Mesodermal cell (in vitro differentiated cells): Measurements from ENCODE around the gene PACS2.

ENCODE experiments used
- H3K27ac ChIP-seq: 2 replicates; pipeline ENCODE4 v1.7.0; 2013; ENCODE audit warnings: mild to moderate bottlenecking, low read depth, low read length, moderate library complexity; ENCODE audit not compliant: severe bottlenecking
- H3K36me3 ChIP-seq: 2 replicates; pipeline ENCODE4 v1.7.1; 2013; ENCODE audit warnings: mild to moderate bottlenecking, low read length, moderate library complexity; ENCODE audit not compliant: control insufficient read depth, insufficient read depth
- H3K4me1 ChIP-seq: one replicate; pipeline ENCODE4 v1.7.1; 2013; ENCODE audit warnings: mild to moderate bottlenecking, low read length; ENCODE audit not compliant: insufficient read depth, control insufficient read depth, poor library complexity, severe bottlenecking
- H3K4me3 ChIP-seq: 2 replicates; pipeline ENCODE4 v1.7.0; 2013; ENCODE audit warnings: low read length, control low read depth, mild to moderate bottlenecking; ENCODE audit not compliant: insufficient read depth, poor library complexity, severe bottlenecking; ENCODE audit errors: extremely low read depth
- H3K9me3 ChIP-seq: 2 replicates; pipeline ENCODE4 v1.7.1; 2013; ENCODE audit warnings: mild to moderate bottlenecking, low read length, moderate library complexity; ENCODE audit not compliant: control insufficient read depth
- WGBS, 2 experiments: methylation state at CpG; one replicate each; pipeline ENCODE4 v1.1.5; 2013; ENCODE audit warnings: missing lambda C conversion rate in 2 of 2; ENCODE audit not compliant: insufficient coverage in 2 of 2; 5-methylcytosine and 5-hydroxymethylcytosine counted together

PACS2 gene

GRCh38 chr14:105430042-105430441 lies 115.5 kb downstream of the PACS2 start:
- peaks cover 62% of the 10 kb centered on the region for H3K36me3 ChIP-seq
- H3K4me3 ChIP-seq = no peak overlapping the region
- 100% methylated on average over 3 to 4 of the region's 6 CpGs for WGBS, 2 experiments
- peaks cover 2% of the 10 kb centered on the region for H3K4me1 ChIP-seq
- no peak overlapping the region for H3K27ac ChIP-seq
- peaks cover 9% of the 10 kb centered on the region for H3K9me3 ChIP-seq

DNA sequence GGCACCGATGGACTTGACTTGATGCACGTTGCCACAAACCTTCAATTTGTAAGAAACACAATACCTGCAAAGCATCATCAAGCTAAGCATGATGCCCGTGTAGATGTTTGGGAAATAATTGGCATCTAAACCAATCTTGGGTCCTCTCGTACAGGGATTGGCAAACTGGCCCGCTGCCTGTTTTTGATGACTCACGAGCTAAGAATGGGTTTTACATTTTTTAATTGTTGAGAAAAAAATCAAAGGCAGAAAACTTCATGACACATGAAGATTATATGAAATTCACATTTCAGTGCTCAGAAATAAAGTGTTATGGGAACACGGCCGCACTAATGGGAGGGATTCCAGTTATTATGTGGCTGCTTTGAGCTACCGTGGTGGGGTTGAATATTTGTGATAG lies 116.0 kb downstream of the PACS2 start:
- Histone ChIP-seq H3K4me1 (peaks cover 2% of the 10 kb centered on the region), H3K27ac (no peak overlapping the region), H3K9me3 (peaks cover 9% of the 10 kb centered on the region), H3K36me3 (peaks cover 59% of the 10 kb centered on the region), H3K4me3 (no peak overlapping the region)
- 80% methylated on average over 5 of the region's 9 CpGs; no CpG with 5 or more reads in 1 of the 2 experiments for WGBS, 2 experiments

- Histone ChIP-seq H3K4me3 (no peak overlapping the region), H3K4me1 (peaks cover 2% of the 10 kb centered on the region), H3K9me3 (peaks cover 7% of the 10 kb centered on the region), H3K27ac (no peak overlapping the region), H3K36me3 (peaks cover 56% of the 10 kb centered on the region)
- 100% methylated on average over 1 of the region's 1 CpG; no CpG with 5 or more reads in 1 of the 2 experiments for WGBS, 2 experiments
Observed at GRCh38 chr14:105431256-105431655, 116.7 kb downstream of the PACS2 start.

- 95% methylated on average over 11 of the region's 12 CpGs for WGBS, 2 experiments
- H3K36me3 ChIP-seq = peaks cover 55% of the 10 kb centered on the region
- H3K9me3 ChIP-seq = no peaks in the 10 kb centered on the region
- H3K27ac ChIP-seq = no peak overlapping the region
- H3K4me1 ChIP-seq = peaks cover 2% of the 10 kb centered on the region
- no peak overlapping the region for H3K4me3 ChIP-seq
Observed at GRCh38 chr14:105432657-105433056, 118.1 kb downstream of the PACS2 start.

GRCh38 chr14:105433161-105433605 lies 118.6 kb downstream of the PACS2 start:
- no peak overlapping the region for H3K4me3 ChIP-seq
- peaks cover 56% of the 10 kb centered on the region for H3K36me3 ChIP-seq
- no peaks in the 10 kb centered on the region for H3K9me3 ChIP-seq
- H3K4me1 ChIP-seq = peaks cover 2% of the 10 kb centered on the region
- H3K27ac ChIP-seq = no peak overlapping the region
- WGBS, 2 experiments = 90 to 93% methylated on average over 16 to 17 of the region's 17 CpGs

GRCh38 chr14:105436402-105436801 lies 121.9 kb downstream of the PACS2 start:
- no peak overlapping the region for H3K27ac ChIP-seq
- no peaks in the 10 kb centered on the region for H3K9me3 ChIP-seq
- WGBS, 2 experiments = 93 to 100% methylated on average over 11 to 12 of the region's 12 CpGs
- H3K36me3 ChIP-seq = peaks cover 54% of the 10 kb centered on the region
- H3K4me3 ChIP-seq = no peak overlapping the region
- H3K4me1 ChIP-seq = peaks cover 2% of the 10 kb centered on the region

- peaks cover 54% of the 10 kb centered on the region for H3K36me3 ChIP-seq
- no peak overlapping the region for H3K27ac ChIP-seq
- peaks cover 2% of the 10 kb centered on the region for H3K4me1 ChIP-seq
- 92 to 98% methylated on average over 30 to 31 of the region's 31 CpGs for WGBS, 2 experiments
- H3K4me3 ChIP-seq = no peak overlapping the region
- no peaks in the 10 kb centered on the region for H3K9me3 ChIP-seq
Observed at GRCh38 chr14:105436891-105437722, 122.6 kb downstream of the PACS2 start.

- WGBS, 2 experiments = 94 to 96% methylated on average over 14 to 15 of the region's 18 CpGs
- Histone ChIP-seq H3K4me3 (no peak overlapping the region), H3K36me3 (peaks cover 59% of the 10 kb centered on the region), H3K9me3 (no peaks in the 10 kb centered on the region), H3K27ac (no peak overlapping the region), H3K4me1 (peaks cover 2% of the 10 kb centered on the region)
Observed at GRCh38 chr14:105437723-105438500, 123.4 kb downstream of the PACS2 start.

GRCh38 chr14:105439179-105439578 lies 124.6 kb downstream of the PACS2 start:
- H3K27ac ChIP-seq = no peak overlapping the region
- H3K9me3 ChIP-seq = no peaks in the 10 kb centered on the region
- WGBS, 2 experiments = 91 to 99% methylated on average over 8 to 9 of the region's 11 CpGs
- no peaks in the 10 kb centered on the region for H3K4me1 ChIP-seq
- peaks cover 61% of the 10 kb centered on the region for H3K36me3 ChIP-seq
- no peak overlapping the region for H3K4me3 ChIP-seq

DNA sequence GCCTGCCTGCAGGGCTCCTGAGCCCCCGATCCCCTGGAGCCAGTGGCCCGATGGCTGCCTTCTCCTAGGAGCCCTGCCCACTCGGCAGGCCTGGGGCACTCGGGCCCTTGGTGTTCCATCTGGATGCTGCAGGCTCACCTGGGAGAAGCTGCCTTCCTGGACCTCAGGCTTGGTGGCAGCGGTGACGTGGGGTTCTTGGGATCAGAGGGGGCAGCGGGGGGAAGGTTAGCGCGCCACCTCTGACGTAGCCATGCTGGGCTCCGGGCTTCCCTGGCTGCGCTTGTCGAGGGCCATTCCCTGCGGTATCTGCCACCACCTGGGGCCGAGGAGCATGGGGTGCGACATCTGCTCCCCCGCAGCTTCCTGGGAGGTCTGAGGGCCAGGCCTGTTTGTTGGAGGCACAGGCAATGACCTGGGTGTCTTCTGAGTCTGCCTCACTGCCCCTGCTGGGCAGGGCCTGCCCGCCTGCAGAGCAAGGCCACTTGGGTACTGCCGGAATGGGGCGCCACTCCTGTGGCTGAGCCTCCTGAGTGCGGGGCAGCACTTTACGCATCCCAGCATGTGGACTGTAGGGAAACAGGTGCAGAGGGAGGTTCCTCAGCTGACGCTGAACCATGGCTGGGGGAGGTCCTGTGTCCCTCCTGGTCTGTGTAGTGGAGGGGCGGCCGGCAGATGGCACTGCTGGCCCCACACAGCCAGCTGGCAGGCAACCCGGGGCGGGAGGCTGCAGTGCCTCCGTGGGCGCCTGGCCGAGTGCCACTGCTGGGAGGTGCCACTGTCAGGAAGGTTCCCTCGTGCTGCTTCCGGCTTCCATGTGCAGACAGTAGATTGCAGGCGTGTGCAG lies 125.4 kb downstream of the PACS2 start:
- 93 to 94% methylated on average over 31 to 33 of the region's 33 CpGs for WGBS, 2 experiments
- no peaks in the 10 kb centered on the region for H3K4me1 ChIP-seq
- H3K4me3 ChIP-seq = no peak overlapping the region
- H3K9me3 ChIP-seq = no peaks in the 10 kb centered on the region
- H3K27ac ChIP-seq = no peak overlapping the region
- H3K36me3 ChIP-seq = peaks cover 64% of the 10 kb centered on the region
